ENCODE results near the gene TFB1M. TPM values are rescaled to one million over a fixed set of nuclear protein-coding genes. Genes with fewer than 3 reads are reported as not detected.
"Not testable (repeated sequence)": the region's sequence is repeated elsewhere in the genome, so short reads cannot be mapped to it uniquely, and the experiment has no call there.

The TFB1M gene
- total RNA-seq, 8 experiments from 2014 or later, result 14.6 to 38.9 (median 21.0) TPM

DNA sequence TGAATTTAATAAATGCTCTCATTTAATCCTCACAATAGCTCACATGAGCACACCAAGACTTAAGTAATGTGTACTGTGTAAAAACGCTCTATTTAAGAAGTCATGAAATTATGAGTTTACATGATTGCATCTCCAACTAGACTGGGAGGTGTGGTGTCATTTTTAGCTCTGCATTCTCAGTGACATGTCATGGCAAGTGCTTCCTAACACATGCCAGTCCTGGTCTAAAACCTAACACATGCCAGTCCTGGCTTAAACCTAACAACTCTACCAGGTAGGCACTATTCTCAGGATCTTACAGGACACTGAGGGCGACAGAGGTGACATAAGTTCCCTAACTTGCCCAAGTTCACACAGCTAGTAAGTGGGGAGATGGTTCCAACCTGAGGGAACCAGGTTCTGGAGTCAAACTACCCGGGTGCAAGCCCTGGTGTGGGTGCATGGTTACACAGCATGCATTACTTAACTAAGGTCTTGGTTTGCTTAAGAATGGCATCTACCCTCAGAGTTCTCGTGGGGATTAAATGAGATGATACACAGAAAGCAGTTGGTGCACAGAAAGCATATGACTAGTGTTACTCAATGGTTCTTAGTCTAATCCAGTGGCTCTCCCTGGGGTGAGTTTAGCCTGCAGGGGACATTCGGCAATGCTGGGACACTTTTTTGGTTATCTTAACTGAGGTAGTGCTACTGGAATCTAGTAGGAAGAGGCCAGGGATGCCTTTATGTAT is 35.8 kb downstream of the TFB1M start:
- ATAC-seq (replicated peaks in 6 of 8), result no peak
- H3K4me1 ChIP-seq (replicated peaks in 1 of 2), result peaks cover 1 to 2% of the 10 kb centered on the region in 2 donors
- no peak overlapping the region for H3K27ac ChIP-seq
- H3K4me3 ChIP-seq, result no peak overlapping the region
- in situ Hi-C loops (cut with MboI; ENCODE audit: low pct_unique_long_range_greater_than_20kb in 2 of 9, low sequenced_read_pairs in 9 of 9, unreplicated experiment in 9 of 9), result no loop called here
- 75 to 100% (median 94%) methylated on average over 1 to 5 of the region's 5 CpGs; no CpG with 5 or more reads in 3 of the 10 experiments for WGBS, 10 experiments

DNA sequence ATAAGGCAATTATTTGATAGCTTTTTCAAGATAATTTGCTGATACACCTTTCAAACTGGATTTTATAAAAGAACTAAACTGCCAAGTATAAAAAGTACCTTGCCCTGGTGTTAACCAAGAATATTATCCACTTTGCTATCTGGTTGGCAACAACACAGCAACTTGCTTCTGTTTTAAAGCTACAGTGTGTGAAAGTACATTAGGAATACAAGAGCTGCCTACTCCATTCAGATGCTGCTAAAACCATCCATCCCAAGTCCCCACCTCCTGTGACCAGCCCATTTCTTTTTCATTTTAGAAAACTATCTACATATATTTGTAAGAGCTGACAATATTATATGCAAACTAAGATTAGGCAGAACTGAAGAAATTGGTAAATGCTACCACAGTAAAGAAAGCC is 37.6 kb downstream of the TFB1M start:
- peak in 2 of 8 experiments; percentile 7 to 30 for ATAC-seq (replicated peaks in 6 of 8)
- in situ Hi-C loops (cut with MboI; ENCODE audit: low pct_unique_long_range_greater_than_20kb in 2 of 9, low sequenced_read_pairs in 9 of 9, unreplicated experiment in 9 of 9), result no loop called here
- peaks cover 16 to 19% of the 10 kb centered on the region in 2 donors for H3K4me1 ChIP-seq (replicated peaks in 1 of 2)
- no peak overlapping the region for H3K4me3 ChIP-seq
- H3K27ac ChIP-seq, result no peak overlapping the region

DNA sequence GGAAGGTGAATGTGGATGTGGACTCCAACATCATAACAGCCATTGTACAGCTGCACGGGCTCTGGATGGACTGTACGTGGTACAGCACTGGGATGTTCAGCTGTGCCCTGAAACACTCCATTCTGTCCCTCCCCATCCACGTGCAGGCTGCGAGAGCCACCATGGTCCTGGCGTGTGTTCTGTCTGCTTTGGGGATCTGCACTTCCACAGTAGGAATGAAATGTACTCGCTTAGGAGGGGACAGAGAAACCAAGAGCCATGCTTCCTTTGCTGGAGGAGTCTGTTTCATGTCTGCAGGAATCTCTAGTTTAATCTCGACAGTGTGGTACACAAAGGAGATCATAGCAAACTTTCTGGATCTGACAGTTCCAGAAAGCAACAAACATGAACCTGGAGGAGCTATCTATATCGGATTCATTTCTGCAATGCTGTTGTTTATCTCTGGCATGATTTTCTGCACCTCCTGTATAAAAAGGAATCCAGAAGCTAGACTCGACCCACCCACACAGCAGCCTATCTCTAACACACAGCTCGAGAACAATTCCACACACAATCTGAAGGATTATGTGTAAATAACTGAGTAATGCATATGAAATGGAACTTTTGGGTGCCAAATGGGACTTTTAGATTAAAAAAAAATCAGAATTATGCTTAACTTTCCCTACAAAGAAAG is 38.3 kb downstream of the TFB1M start:
- H3K27ac ChIP-seq, result no peak overlapping the region
- H3K4me3 ChIP-seq, result no peak overlapping the region
- in situ Hi-C loops (cut with MboI; ENCODE audit: low pct_unique_long_range_greater_than_20kb in 2 of 9, low sequenced_read_pairs in 9 of 9, unreplicated experiment in 9 of 9), result no loop called here
- peaks cover 16 to 19% of the 10 kb centered on the region in 2 donors for H3K4me1 ChIP-seq (replicated peaks in 1 of 2)
- 54 to 100% (median 89%) methylated on average over 2 to 8 of the region's 10 CpGs; no CpG with 5 or more reads in 1 of the 10 experiments for WGBS, 10 experiments
- ATAC-seq (replicated peaks in 6 of 8), result peak in 1 of 8 experiments; percentile 27

DNA sequence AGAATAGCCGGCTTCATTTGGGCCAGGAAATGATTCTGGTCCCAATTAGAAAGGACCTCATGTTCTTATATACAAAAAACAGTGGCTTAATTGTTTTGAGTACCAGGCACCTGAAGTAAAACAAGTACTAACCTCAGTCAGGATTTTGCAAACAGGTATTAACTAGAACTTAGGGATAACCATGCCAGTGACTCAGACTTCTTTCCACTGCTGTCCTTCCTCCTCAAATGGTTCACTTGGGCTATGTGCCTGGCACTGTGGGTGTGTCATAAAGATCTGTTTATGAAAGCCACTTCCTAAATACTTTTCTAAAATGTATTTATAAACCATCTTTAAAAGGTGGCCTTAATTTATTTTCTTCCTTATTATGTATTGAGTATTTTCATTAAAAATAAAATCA is 39.8 kb downstream of the TFB1M start:
- no peak for ATAC-seq (replicated peaks in 6 of 8)
- no peak overlapping the region for H3K4me3 ChIP-seq
- H3K4me1 ChIP-seq (replicated peaks in 1 of 2), result peaks cover 20 to 22% of the 10 kb centered on the region in 2 donors
- in situ Hi-C loops (cut with MboI; ENCODE audit: low pct_unique_long_range_greater_than_20kb in 2 of 9, low sequenced_read_pairs in 9 of 9, unreplicated experiment in 9 of 9), result no loop called here
- H3K27ac ChIP-seq, result no peak overlapping the region
- 17 to 100% (median 100%) methylated on average over 1 of the region's 1 CpG; no CpG with 5 or more reads in 3 of the 10 experiments for WGBS, 10 experiments

DNA sequence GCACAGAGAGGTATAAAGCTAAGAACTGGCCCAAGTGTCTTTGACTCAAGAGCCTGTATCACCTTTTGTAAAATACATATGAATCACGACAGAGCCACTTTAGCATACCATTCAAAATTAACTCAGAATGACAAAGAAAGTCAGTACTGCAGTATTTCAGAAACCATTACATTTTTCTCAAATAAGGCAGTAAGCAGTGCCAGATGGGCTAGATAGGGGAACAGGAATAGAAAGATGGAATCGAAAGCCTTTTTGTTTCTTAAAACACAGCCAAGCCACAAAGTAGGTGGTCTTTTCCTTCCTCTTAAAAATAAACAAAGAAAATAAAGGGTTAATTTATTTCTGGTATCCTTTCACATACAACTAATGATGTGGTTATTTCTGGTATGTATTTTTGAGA is 40.2 kb downstream of the TFB1M start:
- in situ Hi-C loops (cut with MboI; ENCODE audit: low pct_unique_long_range_greater_than_20kb in 2 of 9, low sequenced_read_pairs in 9 of 9, unreplicated experiment in 9 of 9), result no loop called here
- peaks cover 20 to 22% of the 10 kb centered on the region in 2 donors for H3K4me1 ChIP-seq (replicated peaks in 1 of 2)
- no peak overlapping the region for H3K27ac ChIP-seq
- no peak for ATAC-seq (replicated peaks in 6 of 8)
- WGBS, 10 experiments, result 0 to 71% (median 53%) methylated on average over 1 to 2 of the region's 2 CpGs; no CpG with 5 or more reads in 1 of the 10 experiments
- no peak overlapping the region for H3K4me3 ChIP-seq

DNA sequence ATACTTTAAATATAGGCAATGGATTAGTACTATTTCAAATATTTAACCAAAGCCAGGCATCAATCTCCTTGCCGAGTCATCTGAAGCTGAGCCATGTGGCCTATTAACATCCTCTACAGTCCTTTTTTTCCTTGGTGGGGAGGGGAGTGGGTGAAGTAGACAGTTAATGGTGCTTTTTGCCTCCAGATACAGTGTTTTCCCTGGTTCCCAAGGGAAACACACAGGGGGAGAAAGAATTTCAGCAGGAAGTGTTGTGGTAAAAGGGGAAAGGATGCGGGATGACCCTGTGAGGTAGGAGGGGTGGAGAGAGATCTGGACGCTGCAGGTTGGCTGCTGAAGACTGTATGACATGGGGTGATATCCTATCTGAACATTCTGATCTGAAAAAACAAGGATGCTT is 40.9 kb downstream of the TFB1M start:
- no peak overlapping the region for H3K27ac ChIP-seq
- ATAC-seq (replicated peaks in 6 of 8), result peak; percentile 18 to 95 (median 78)
- in situ Hi-C loops (cut with MboI; ENCODE audit: low pct_unique_long_range_greater_than_20kb in 2 of 9, low sequenced_read_pairs in 9 of 9, unreplicated experiment in 9 of 9), result no loop called here
- no peak overlapping the region for H3K4me3 ChIP-seq
- WGBS, 10 experiments, result 0 to 74% (median 26%) methylated on average over 1 to 3 of the region's 3 CpGs; no CpG with 5 or more reads in 2 of the 10 experiments
- H3K4me1 ChIP-seq (replicated peaks in 1 of 2), result peaks cover 20 to 22% of the 10 kb centered on the region in 2 donors

DNA sequence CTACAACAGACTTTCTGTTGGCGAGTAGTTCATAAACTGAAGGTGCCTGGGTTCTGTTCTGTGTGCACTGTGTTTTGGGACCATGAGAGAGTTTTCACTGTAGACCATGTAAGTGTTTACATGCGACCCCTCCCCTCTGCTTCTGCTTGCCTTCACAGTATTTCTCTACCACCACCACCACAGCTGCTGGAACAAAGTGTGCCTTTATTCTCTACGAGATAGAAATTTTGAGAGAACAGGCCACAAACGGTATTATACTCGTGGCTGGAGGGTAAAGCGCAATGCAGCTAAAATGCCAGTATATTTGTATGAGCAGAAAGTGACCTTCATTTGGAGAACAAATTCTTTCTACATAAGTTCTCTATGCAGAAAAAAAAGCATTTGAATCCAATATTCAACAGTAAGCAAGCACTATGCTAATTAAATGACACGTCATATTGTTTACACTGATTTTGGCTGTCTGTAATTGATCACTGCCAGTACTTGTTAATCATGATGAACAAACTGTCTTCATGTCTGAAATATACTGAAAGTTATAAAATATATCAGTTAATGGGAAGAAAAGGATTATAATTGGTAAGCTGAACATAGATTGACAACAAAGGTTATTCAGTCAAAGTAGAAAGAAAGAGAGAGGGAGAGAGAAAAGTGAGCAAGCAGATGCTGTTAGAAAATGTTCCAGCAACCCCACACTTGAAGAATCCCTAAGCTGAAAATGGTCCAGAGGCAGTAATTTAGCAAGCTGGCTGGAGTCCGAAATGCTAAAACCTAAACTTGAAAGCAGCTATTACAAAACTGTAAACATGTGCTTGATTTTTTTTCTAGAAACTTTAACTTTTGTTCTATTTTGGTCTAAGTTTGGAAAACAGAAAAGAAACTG is 41.7 kb downstream of the TFB1M start:
- Histone ChIP-seq H3K4me3 (no peak overlapping the region), H3K4me1 (replicated peaks in 1 of 2) (peaks cover 20 to 22% of the 10 kb centered on the region in 2 donors), H3K27ac (no peak overlapping the region)
- in situ Hi-C loops (cut with MboI; ENCODE audit: low pct_unique_long_range_greater_than_20kb in 2 of 9, low sequenced_read_pairs in 9 of 9, unreplicated experiment in 9 of 9), result no loop called here
- 21 to 86% (median 71%) methylated on average over 2 to 8 of the region's 8 CpGs for WGBS, 10 experiments
- ATAC-seq (replicated peaks in 6 of 8), result peak in 3 of 8 experiments; percentile 37 to 64 (median 62)

DNA sequence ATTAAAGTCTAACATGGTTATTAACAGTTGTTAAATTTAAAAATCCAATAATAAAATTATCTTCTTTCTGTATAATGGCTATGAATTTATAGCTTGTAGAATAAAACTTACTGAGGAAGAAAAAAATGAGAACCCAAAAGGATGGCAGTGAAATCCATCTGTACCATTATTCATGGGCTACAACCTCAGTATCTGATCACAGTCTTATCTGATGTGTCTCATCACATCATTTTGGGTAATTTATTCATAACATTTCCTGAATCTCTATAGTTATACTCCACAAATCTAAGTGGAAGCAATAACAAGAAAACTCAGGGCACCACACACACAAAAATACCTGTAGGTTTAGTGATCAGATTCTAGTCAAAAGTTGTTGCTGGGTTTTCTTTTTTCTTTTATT is 43.1 kb downstream of the TFB1M start:
- H3K4me1 ChIP-seq (replicated peaks in 1 of 2), result peaks cover 20 to 22% of the 10 kb centered on the region in 2 donors
- in situ Hi-C loops (cut with MboI; ENCODE audit: low pct_unique_long_range_greater_than_20kb in 2 of 9, low sequenced_read_pairs in 9 of 9, unreplicated experiment in 9 of 9), result no loop called here
- H3K4me3 ChIP-seq, result no peak overlapping the region
- ATAC-seq (replicated peaks in 6 of 8), result no peak
- no peak overlapping the region for H3K27ac ChIP-seq

DNA sequence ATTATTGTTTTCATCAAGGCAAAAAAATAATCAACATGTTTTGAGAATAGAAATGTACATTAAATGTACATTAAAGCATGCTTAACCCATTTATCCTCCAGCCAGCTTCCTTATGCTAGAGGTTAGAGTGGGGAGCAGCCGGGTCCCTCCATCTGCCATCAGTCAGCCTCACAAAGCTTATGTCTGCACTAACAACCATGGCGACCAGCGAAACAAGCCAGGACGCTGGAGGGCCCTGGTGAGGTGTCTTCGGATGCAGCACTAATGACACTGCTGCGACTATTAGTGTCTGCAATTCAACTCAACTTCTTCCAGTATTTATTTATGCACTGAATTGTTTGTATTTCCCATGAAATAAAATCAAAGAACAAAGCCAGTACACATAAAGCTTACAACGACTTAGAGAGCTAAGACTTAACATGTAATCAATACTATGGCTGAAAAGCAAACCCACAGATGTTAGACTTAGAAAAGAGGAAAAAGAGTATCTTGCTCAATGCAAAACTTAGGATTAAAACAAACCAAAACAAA is 43.7 kb downstream of the TFB1M start:
- H3K4me1 ChIP-seq (replicated peaks in 1 of 2), result peaks cover 20 to 22% of the 10 kb centered on the region in 2 donors
- in situ Hi-C loops (cut with MboI; ENCODE audit: low pct_unique_long_range_greater_than_20kb in 2 of 9, low sequenced_read_pairs in 9 of 9, unreplicated experiment in 9 of 9), result no loop called here
- WGBS, 10 experiments, result 30 to 100% (median 74%) methylated on average over 1 to 7 of the region's 7 CpGs; no CpG with 5 or more reads in 1 of the 10 experiments
- peak in 3 of 8 experiments; percentile 60 to 93 (median 68) for ATAC-seq (replicated peaks in 6 of 8)
- no peak overlapping the region for H3K4me3 ChIP-seq
- H3K27ac ChIP-seq, result no peak overlapping the region

DNA sequence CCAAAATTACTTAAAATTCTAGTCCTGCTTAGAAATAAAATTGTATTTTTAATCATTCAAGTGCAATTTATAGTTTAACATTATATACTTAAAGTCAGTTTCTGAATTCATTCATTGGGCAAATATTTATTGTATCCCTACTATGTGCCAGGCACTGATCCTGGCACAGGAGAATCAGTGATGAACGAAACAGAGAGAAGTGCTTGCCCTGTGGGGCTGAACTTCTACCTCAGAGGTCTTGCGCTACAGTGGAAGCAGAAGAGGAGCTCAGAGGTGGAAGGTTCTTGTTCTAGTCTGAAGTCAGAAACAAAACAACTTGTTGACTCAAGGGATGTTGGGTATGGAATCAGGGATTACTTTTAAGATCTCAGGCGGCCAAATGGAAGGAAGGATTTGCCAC is 44.5 kb downstream of the TFB1M start:
- no peak overlapping the region for H3K4me3 ChIP-seq
- 40 to 100% (median 91%) methylated on average over 1 to 3 of the region's 3 CpGs for WGBS, 10 experiments
- H3K27ac ChIP-seq, result no peak overlapping the region
- peaks cover 22% of the 10 kb centered on the region in 2 donors for H3K4me1 ChIP-seq (replicated peaks in 1 of 2)
- ATAC-seq (replicated peaks in 6 of 8), result no peak
- in situ Hi-C loops (cut with MboI; ENCODE audit: low pct_unique_long_range_greater_than_20kb in 2 of 9, low sequenced_read_pairs in 9 of 9, unreplicated experiment in 9 of 9), result no loop called here

DNA sequence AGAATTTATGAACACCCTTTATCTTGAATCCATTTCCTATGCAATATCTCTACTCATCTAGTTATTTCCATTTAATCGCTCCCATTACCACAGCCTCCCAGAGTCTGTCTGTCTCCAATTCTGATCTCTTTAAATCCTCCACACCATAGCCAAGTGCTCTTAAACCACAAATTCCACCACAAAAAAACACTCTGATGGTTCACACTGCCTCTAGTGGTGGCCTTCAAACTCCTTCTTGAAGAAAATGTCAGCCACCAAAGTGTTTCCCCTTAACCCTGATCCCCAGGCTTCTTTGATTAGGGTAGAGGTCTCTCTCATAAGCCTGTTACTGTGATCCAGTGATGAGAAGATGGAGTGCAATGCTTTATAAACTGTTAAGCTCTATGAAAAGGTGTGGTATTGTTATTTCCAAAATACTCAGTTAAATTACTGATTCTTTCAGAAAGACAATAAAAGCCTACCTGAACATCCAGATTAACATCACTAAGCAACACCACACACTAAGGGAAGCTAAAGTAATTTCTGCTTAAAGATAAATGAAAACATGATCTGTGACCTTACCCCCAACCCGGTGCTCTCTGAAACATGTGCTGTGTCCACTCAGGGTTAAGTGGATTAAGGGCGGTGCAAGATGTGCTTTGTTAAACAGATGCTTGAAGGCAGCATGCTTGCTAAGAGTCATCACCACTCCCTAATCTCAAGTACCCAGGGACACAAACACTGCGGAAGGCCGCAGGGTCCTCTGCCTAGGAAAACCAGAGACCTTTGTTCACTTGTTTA is 46.0 kb downstream of the TFB1M start:
- 7 to 100% (median 100%) methylated on average over 1 to 2 of the region's 5 CpGs; no CpG with 5 or more reads in 3 of the 10 experiments for WGBS, 10 experiments
- H3K4me3 ChIP-seq; in situ Hi-C loops (cut with MboI; ENCODE audit: low pct_unique_long_range_greater_than_20kb in 2 of 9, low sequenced_read_pairs in 9 of 9, unreplicated experiment in 9 of 9); H3K27ac ChIP-seq: not testable (repeated sequence)
- peaks cover 18% of the 10 kb centered on the region in 2 donors for H3K4me1 ChIP-seq (replicated peaks in 1 of 2)
- ATAC-seq (replicated peaks in 6 of 8), result peak in 2 of 8 experiments; percentile 41 to 55

DNA sequence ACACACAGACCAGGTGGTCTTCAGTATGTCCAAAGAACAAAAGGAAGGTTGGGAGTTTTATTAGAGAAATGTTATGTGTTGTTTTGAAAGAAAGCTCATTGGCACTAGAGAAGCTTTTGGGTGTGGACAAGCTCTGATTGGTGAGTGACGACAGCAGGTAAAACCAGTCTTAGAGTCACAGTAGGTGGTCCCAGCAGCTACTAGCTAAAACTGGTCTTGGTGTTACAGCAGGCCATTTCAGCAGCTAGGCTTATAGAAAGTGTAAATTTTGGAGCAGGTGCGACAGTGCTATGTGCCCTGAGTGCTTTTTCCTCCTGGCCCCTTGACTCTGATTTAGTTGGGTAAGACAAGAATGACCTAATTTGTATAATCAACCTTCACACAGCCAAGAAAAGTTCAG is 46.9 kb downstream of the TFB1M start:
- in situ Hi-C loops (cut with MboI; ENCODE audit: low pct_unique_long_range_greater_than_20kb in 2 of 9, low sequenced_read_pairs in 9 of 9, unreplicated experiment in 9 of 9), result no loop called here
- H3K4me1 ChIP-seq (replicated peaks in 1 of 2), result peaks cover 9 to 11% of the 10 kb centered on the region in 2 donors
- ATAC-seq (replicated peaks in 6 of 8), result no peak
- 92 to 100% (median 100%) methylated on average over 1 to 2 of the region's 2 CpGs; no CpG with 5 or more reads in 3 of the 10 experiments for WGBS, 10 experiments
- H3K4me3 ChIP-seq, result no peak overlapping the region
- H3K27ac ChIP-seq, result no peak overlapping the region

Data from motor neuron (in vitro differentiated cells).